DOHH2 (cell line): ENCODE measurements around the gene NRXN3.

Source experiments
- H3F3A ChIP-seq: fragments of 200-600 bp; sonication (generic), shearing (Covaris generic); 2 replicates; pipeline ENCODE4 v1.6.0; 2016; ENCODE audit warnings: antibody characterized with exemption, mild to moderate bottlenecking; ENCODE audit not compliant: control insufficient read depth, insufficient read depth
- H3K27ac ChIP-seq: fragments of 200-600 bp; sonication (generic); 2 replicates; pipeline ENCODE4 v1.5.1; 2014; ENCODE audit warnings: low read depth, mild to moderate bottlenecking, low read length, moderate library complexity
- H3K27me3 ChIP-seq: fragments of 200-600 bp; sonication (generic); 2 replicates; pipeline ENCODE4 v1.6.1; 2014; ENCODE audit warnings: mild to moderate bottlenecking, low read length, mixed read lengths; ENCODE audit not compliant: control insufficient read depth
- H3K36me3 ChIP-seq: fragments of 200-600 bp; sonication (generic); 2 replicates; pipeline ENCODE4 v1.6.1; 2014; ENCODE audit warnings: mild to moderate bottlenecking, low read length, moderate library complexity, mixed read lengths; ENCODE audit not compliant: control insufficient read depth
- H3K4me1 ChIP-seq: fragments of 200-600 bp; sonication (generic); 2 replicates; pipeline ENCODE4 v1.6.1; 2014; ENCODE audit warnings: mild to moderate bottlenecking, low read length, mixed read lengths; ENCODE audit not compliant: control insufficient read depth
- H3K4me2 ChIP-seq: fragments of 200-600 bp; sonication (generic); 2 replicates; pipeline ENCODE4 v1.6.0; 2014; ENCODE audit warnings: mild to moderate bottlenecking, low read length, moderate library complexity
- H3K4me3 ChIP-seq: fragments of 200-600 bp; sonication (generic); 2 replicates; pipeline ENCODE4 v1.5.1; 2014; ENCODE audit warnings: mild to moderate bottlenecking, low read length, mixed read lengths
- H3K79me2 ChIP-seq: fragments of 200-600 bp; sonication (generic); 2 replicates; pipeline ENCODE4 v1.6.1; 2014; ENCODE audit warnings: mild to moderate bottlenecking, low read length, mixed read lengths; ENCODE audit not compliant: control insufficient read depth
- H3K9me2 ChIP-seq: fragments of 200-600 bp; sonication (generic); replicated peaks from 2 replicates; pipeline ENCODE4 v1.6.1; 2014; ENCODE audit warnings: mild to moderate bottlenecking, low read length, mixed read lengths; ENCODE audit not compliant: control insufficient read depth
- H3K9me3 ChIP-seq: fragments of 200-600 bp; sonication (generic); 2 replicates; pipeline ENCODE4 v1.6.1; 2014; ENCODE audit warnings: antibody characterized with exemption, low read length, mixed read lengths; ENCODE audit not compliant: control insufficient read depth, insufficient read depth
- H4K20me1 ChIP-seq: fragments of 200-600 bp; sonication (generic); 2 replicates; pipeline ENCODE4 v1.6.0; 2014; ENCODE audit warnings: low read depth, mild to moderate bottlenecking, antibody characterized with exemption, low read length, moderate library complexity; ENCODE audit not compliant: control insufficient read depth, insufficient read depth
- CTCF ChIP-seq: fragments of 200-600 bp; sonication (generic); IDR thresholded peaks from one replicate; pipeline ENCODE4 v1.5.1; 2014; ENCODE audit warnings: antibody characterized with exemption, mild to moderate bottlenecking, low read depth, low read length; ENCODE audit not compliant: poor library complexity, severe bottlenecking
- EZH2phosphoT487 ChIP-seq: fragments of 200-600 bp; sonication (generic); IDR thresholded peaks from 2 replicates; pipeline ENCODE4 v1.6.1; 2017; ENCODE audit warnings: borderline replicate concordance, mild to moderate bottlenecking, antibody characterized with exemption, low read length, moderate library complexity, mixed read lengths

Gene NRXN3

GRCh38 chr14:79735121-79735520 is 1564.9 kb downstream of the NRXN3 start:
- H3K27ac ChIP-seq, result no peak overlapping the region
- H3K4me3 ChIP-seq, result no peak overlapping the region
- TF ChIP-seq CTCF (no peak), EZH2phosphoT487 (no peak)

GRCh38 chr14:79740066-79740601 is 1570.0 kb downstream of the NRXN3 start:
- Histone ChIP-seq H3K9me2 (no peaks in the 10 kb centered on the region), H3F3A (no peaks in the 10 kb centered on the region), H3K27ac (no peak overlapping the region), H3K36me3 (no peaks in the 10 kb centered on the region), H3K4me3 (no peak overlapping the region), H4K20me1 (no peaks in the 10 kb centered on the region), H3K9me3 (no peaks in the 10 kb centered on the region), H3K4me1 (no peaks in the 10 kb centered on the region), H3K27me3 (no peaks in the 10 kb centered on the region), H3K79me2 (no peaks in the 10 kb centered on the region), H3K4me2 (no peak overlapping the region)
- no peak for TF ChIP-seq CTCF
- TF ChIP-seq EZH2phosphoT487, result no peak

More at GRCh38 chr14:79735121-79735520, 1564.9 kb downstream of the NRXN3 start:
- no peaks in the 10 kb centered on the region for H3K9me2 ChIP-seq
- no peaks in the 10 kb centered on the region for H3K27me3 ChIP-seq
- no peak overlapping the region for H3K4me2 ChIP-seq
- no peaks in the 10 kb centered on the region for H3K4me1 ChIP-seq
- no peaks in the 10 kb centered on the region for H4K20me1 ChIP-seq
- no peaks in the 10 kb centered on the region for H3F3A ChIP-seq
- H3K9me3 ChIP-seq, result no peaks in the 10 kb centered on the region
- no peaks in the 10 kb centered on the region for H3K36me3 ChIP-seq
- no peaks in the 10 kb centered on the region for H3K79me2 ChIP-seq

- Histone ChIP-seq H3K27ac (no peak overlapping the region), H4K20me1 (no peaks in the 10 kb centered on the region), H3K4me1 (no peaks in the 10 kb centered on the region), H3K4me2 (no peak overlapping the region), H3F3A (no peaks in the 10 kb centered on the region), H3K4me3 (no peak overlapping the region), H3K9me2 (no peaks in the 10 kb centered on the region), H3K36me3 (no peaks in the 10 kb centered on the region), H3K27me3 (no peaks in the 10 kb centered on the region), H3K9me3 (no peaks in the 10 kb centered on the region), H3K79me2 (no peaks in the 10 kb centered on the region)
- TF ChIP-seq CTCF (no peak), EZH2phosphoT487 (no peak)
These were observed 1572.0 kb downstream of the NRXN3 start for GRCh38 chr14:79742142-79742541.

DNA sequence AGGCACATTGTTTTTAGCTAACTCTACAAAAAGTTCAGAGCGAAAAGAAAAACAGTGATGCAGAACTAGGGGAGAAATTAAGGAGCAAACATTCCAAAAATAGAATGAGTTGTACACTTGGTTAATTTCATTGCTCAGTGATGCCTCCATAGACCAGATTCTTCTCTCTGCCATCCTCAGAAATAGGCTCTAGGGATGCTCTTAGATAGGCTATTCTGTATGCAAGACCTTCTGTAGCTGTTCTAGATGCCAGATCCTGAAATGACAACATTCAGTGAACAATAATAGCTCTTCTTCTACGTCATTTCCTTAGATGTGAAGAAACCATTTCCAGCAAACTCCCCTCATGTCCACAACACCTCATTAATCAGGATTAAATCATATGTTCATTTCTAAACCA is 1574.9 kb downstream of the NRXN3 start:
- H3K4me2 ChIP-seq, result no peak overlapping the region
- H3F3A ChIP-seq, result no peaks in the 10 kb centered on the region
- H3K79me2 ChIP-seq, result no peaks in the 10 kb centered on the region
- TF ChIP-seq CTCF, result no peak
- TF ChIP-seq EZH2phosphoT487, result no peak
- no peaks in the 10 kb centered on the region for H3K27me3 ChIP-seq
- no peaks in the 10 kb centered on the region for H4K20me1 ChIP-seq
- no peak overlapping the region for H3K4me3 ChIP-seq
- H3K9me3 ChIP-seq, result no peaks in the 10 kb centered on the region
- H3K4me1 ChIP-seq, result no peaks in the 10 kb centered on the region
- no peak overlapping the region for H3K27ac ChIP-seq
- H3K36me3 ChIP-seq, result no peaks in the 10 kb centered on the region
- H3K9me2 ChIP-seq, result no peaks in the 10 kb centered on the region
